Measurements from ENCODE around the gene GRAP2.
"Not testable (repeated sequence)": the region's sequence is repeated elsewhere in the genome, so short reads cannot be mapped to it uniquely, and the experiment has no call there.

Gene GRAP2

DNA sequence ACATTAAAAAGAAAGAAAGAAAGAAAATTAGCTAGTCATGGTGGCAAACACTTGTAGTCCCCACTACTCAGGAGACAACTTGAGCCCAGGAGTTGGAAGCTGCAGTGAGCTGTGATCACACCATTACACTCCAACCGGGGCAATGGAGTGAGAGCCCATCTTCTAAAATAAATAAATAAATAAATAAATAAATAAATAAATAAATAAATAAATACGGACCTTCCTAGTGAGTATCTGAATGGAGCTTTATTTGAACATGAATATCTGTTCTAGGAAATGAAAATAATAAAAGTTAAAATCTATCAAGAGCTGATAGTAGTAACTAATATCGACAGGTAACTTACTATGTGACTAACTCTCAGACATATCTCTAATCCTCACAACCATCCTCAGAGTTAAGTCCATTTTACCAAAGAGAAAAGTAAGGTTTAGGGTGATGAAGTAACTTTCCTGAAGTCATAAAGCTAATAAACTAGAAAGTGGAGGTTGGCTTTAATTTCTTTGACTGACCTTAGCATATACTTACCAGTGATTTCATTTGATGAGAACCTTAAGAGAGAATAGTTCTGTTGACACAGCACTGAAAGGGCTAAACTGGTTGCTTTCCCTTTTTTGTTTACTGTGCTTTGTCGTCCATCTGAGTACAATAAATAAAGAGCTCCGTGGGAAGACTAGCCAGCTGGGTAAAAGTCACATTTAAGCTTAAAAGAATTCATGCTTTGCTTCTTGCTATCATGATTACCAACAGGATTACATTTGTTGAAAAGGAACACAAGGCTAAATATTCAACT lies 29.7 kb upstream of the GRAP2 start:
- H3K4me3 ChIP-seq (ENCODE audit: low read length) = no peak overlapping the region
- DNase-seq (ENCODE audit: low read depth) = no peak
- TF ChIP-seq, protein P1, sequence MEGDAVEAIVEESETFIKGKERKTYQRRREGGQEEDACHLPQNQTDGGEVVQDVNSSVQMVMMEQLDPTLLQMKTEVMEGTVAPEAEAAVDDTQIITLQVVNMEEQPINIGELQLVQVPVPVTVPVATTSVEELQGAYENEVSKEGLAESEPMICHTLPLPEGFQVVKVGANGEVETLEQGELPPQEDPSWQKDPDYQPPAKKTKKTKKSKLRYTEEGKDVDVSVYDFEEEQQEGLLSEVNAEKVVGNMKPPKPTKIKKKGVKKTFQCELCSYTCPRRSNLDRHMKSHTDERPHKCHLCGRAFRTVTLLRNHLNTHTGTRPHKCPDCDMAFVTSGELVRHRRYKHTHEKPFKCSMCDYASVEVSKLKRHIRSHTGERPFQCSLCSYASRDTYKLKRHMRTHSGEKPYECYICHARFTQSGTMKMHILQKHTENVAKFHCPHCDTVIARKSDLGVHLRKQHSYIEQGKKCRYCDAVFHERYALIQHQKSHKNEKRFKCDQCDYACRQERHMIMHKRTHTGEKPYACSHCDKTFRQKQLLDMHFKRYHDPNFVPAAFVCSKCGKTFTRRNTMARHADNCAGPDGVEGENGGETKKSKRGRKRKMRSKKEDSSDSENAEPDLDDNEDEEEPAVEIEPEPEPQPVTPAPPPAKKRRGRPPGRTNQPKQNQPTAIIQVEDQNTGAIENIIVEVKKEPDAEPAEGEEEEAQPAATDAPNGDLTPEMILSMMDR (conservative IDR thresholded peaks at IDR 0.05; ENCODE audit: low read length) = no peak

DNA sequence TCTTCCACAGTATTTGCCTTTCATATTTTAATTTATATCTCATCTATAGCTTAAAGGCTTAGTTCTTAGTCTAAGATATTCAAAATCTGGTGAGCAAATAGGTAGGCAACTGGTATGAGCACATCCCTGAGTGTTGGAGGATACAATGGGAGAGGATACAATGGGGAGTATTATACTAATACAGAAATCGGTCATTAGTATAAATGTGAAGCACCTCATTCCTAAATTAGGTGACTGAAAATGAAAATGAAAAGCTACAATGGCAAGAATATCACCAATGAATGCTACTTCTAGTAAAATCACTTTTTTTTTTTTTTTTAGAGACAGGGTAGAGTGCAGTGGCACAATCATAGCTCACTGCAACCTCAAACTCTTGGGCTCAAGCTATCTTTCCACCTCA lies 28.3 kb upstream of the GRAP2 start:
- TF ChIP-seq, protein P1 (conservative IDR thresholded peaks at IDR 0.05; ENCODE audit: low read length) = no peak
- H3K4me3 ChIP-seq (ENCODE audit: low read length) = no peak overlapping the region
- no peak for DNase-seq (ENCODE audit: low read depth)

DNA sequence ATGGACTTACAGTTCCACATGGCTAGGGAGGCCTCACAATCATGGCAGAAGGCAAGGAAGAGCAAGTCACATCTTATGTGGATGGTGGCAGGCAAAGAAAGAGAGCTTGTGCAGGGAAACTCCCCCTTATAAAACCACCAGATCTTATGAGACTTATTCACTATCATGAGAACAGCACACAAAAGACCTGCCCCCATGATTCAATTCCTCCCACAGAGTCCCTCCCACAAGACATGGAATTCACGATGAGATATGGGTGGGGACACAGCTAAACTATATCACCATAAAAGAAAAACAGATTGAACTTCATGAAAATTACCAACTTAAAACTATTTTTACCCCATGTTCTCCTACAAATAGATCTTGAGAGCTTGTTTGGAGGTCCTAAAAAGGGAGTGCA lies 26.9 kb upstream of the GRAP2 start:
- TF ChIP-seq, protein P1 (conservative IDR thresholded peaks at IDR 0.05; ENCODE audit: low read length) = no peak
- no peak overlapping the region for H3K4me3 ChIP-seq (ENCODE audit: low read length)

DNA sequence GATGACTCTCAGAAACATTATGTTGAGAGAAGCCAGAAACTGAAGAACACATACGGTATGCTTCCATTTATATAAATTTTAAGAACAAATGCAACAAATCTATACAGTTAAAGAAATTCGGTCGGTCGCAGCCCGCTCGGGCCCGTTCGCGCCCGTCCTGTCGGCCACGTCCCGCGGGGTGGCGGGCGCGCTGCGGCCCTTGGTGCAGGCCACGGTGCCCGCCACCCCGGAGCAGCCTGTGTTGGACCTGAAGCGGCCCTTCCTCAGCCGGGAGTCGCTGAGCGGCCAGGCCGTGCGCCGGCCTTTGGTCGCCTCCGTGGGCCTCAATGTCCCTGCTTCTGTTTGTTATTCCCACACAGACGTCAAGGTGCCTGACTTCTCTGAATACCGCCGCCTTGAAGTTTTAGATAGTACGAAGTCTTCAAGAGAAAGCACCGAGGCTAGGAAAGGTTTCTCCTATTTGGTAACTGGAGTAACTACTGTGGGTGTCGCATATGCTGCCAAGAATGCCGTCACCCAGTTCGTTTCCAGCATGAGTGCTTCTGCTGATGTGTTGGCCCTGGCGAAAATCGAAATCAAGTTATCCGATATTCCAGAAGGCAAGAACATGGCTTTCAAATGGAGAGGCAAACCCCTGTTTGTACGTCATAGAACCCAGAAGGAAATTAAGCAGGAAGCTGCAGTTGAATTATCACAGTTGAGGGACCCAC lies 25.6 kb upstream of the GRAP2 start:
- not testable (repeated sequence) for DNase-seq (ENCODE audit: low read depth); H3K4me3 ChIP-seq (ENCODE audit: low read length)

More for the DNA sequence above, 26.9 kb upstream of the GRAP2 start:
- no peak for DNase-seq (ENCODE audit: low read depth)

DNA sequence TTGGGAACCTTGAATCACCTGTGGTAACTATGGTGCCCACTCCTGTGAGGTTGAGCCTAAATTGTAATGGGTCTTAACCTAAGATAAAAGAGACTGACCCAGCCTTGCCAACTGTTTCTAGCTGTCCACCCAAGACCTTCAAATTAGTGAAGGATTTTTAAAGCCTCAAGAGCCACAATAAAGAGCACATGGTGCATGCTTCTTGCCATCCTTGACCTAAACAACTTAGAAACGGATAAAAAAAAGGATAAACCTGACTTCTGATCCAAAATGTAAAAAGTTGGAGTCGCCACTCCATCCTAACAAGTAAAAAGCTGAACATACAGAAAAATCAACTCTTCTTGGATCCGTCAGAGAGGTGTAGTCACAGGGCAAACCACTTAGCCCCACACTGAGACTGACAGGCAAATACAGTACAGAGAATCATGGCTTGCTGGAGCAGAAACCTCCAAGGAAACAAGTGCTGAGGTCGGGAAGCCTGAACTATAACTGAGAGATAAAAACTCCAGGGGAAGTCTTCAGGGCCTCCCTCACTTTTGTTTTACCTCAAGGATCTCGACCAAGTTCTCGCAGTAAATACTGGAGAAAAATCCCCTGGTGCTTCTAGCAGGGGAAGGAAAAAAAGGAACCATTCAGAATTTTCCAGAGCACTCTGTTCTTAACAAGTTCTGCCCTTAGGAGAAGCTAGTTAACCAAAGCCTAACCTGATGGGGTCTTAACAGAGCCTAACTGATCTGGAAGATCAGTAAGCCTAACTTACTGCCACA lies 23.6 kb upstream of the GRAP2 start:
- TF ChIP-seq, protein P1 (conservative IDR thresholded peaks at IDR 0.05; ENCODE audit: low read length) = no peak
- no peak for DNase-seq (ENCODE audit: low read depth)
- no peak overlapping the region for H3K4me3 ChIP-seq (ENCODE audit: low read length)

DNA sequence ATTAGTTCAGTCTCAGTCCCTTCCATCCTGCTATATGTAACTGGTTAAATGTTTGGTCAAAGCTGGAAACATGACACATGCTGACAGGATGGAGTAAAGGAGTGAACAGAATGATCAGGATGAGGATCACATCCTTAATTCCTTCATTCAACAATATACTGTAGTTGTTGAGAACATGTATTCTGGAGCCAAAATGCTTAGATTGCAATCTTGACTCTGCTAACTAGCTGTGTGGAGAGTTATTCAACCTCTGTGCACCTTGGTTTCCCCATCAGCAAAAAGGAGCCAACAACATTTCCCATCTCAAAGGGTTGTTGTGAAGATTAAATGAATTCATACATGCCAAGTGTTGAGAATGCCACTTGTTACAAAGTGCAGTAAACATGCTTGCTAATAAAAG lies 20.2 kb upstream of the GRAP2 start:
- H3K4me3 ChIP-seq (ENCODE audit: low read length) = no peak overlapping the region
- no peak for DNase-seq (ENCODE audit: low read depth)
- TF ChIP-seq, protein P1 (conservative IDR thresholded peaks at IDR 0.05; ENCODE audit: low read length) = no peak

DNA sequence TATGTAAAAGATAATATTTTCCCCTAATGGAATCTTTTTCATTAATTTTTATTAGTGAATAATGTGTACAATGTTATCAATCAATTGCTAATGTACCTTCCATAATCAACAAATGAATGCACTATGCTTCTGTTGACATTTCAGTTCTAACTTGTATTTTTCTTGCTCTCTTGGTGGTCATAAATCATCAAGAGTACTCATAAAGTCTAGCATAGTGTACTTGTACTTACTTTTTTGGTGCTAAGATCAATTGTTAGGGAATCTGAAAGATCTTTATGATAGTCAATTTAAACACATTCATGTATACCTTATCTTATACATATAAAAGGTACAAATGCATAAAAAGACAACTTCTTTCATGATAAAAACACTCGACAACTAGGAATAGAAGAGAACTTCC lies 17.8 kb upstream of the GRAP2 start:
- no peak overlapping the region for H3K4me3 ChIP-seq (ENCODE audit: low read length)
- no peak for DNase-seq (ENCODE audit: low read depth)
- TF ChIP-seq, protein P1 (conservative IDR thresholded peaks at IDR 0.05; ENCODE audit: low read length) = no peak

DNA sequence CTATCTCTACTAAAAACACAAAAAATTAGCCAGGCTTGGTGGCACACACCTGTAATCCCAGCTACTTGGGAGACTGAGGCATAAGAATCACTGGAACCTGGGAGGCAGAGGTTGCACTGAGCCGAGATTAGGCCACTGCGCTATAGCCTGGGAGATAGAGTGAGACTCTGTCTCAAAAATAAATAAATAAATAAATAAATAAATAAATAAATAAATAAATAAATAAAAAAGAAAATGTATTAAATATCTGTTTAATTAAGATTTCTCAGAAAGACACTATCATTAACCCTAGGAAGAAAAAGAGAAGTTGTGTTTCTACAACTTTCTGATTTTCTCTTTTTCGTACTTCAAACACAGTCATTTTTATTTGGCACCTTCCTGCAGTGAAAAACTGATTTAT lies 11.0 kb upstream of the GRAP2 start:
- DNase-seq (ENCODE audit: low read depth) = not testable (repeated sequence)

More for the DNA sequence above, 11.0 kb upstream of the GRAP2 start:
- not testable (repeated sequence) for H3K4me3 ChIP-seq (ENCODE audit: low read length)
